ENCODE data around the gene C12orf43. TPM values are rescaled to one million over a fixed set of nuclear protein-coding genes. Genes with fewer than 3 reads are reported as not detected.

C12orf43 gene
- total and polyA plus RNA-seq, 2 donors from 2014 or later = 10.3 to 15.6 TPM

DNA sequence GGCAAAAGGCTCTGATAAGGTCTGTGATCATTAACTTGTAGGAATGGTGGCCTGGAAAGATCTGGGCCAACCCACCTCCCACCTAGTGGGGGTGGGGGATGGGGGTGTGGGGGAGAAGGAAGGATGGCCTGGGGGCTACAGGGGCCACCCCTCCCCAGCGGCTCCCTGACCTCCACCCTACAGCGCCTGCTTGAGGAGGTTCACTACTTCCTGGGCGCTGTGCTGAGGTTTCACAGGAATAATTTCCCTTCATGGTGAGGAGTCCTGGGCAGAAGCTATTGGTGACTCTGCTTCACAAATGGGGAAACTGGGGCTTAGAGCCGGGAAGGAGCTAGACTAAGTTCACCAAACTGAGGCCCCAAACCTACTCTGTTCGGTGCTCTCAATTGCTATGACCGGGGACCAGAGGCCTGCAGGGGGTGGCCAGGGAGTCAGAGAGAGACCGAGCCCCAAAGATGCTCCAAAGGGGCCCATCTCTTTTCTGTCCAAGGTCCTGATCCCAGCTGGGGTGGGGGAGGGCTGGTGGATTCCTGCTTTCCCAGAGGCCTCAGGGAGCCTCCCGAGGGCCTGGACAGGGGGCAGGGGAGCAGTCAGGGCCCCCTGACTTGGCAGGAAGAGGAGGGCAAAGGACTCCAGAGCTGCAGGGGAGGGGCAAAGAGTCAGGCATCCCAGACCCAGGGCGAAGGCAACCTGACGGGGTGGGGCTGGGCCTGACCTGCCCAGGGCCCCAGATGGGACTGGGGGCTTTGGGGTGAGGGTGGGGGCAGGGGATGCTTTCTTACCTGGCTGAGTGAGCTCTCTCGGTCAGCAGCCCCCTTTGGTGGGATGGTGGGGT lies 36.2 kb downstream of the C12orf43 start:
- Histone ChIP-seq H3K4me1 (ENCODE audit: control insufficient read depth in 2 of 3, insufficient read depth in 2 of 3, low read depth in 1 of 3, low read length in 3 of 3) (peaks cover 0 to 27% (median 13%) of the 10 kb centered on the region in 3 donors), H3K27ac (ENCODE audit: low read depth in 2 of 2, low read length in 2 of 2) (peak overlapping the region; percentile 90 to 91), H3K27me3 (ENCODE audit: control insufficient read depth, insufficient read depth, low read length) (no peaks in the 10 kb centered on the region), H3K36me3 (ENCODE audit: control insufficient read depth in 2 of 3, insufficient read depth in 3 of 3, low read length in 3 of 3) (peaks cover 0 to 5% (median 0%) of the 10 kb centered on the region in 3 donors), H3K9me3 (ENCODE audit: control insufficient read depth in 2 of 3, insufficient read depth in 1 of 3, low read length in 3 of 3) (no peaks in the 10 kb centered on the region), H3K9ac (ENCODE audit: low read length in 3 of 3) (peak overlapping the region in 2 of 3 donors; percentile 18 to 94), H3K4me3 (ENCODE audit: low read length in 3 of 3) (peak overlapping the region; percentile 56 to 90 (median 72))
- intact Hi-C loops (cut with DNase I) = loop anchor here (10.0 kb wide), 1 partner anchor 245 kb away; no protein-coding TSS in a partner anchor
- no peak for TF ChIP-seq CTCF (IDR thresholded peaks at IDR 0.05; ENCODE audit: borderline replicate concordance, extremely low read depth, insufficient read depth)
- FAIRE-seq (no peak), DNase-seq (peak in 4 of 5 donors; percentile 58 to 75 (median 68))

DNA sequence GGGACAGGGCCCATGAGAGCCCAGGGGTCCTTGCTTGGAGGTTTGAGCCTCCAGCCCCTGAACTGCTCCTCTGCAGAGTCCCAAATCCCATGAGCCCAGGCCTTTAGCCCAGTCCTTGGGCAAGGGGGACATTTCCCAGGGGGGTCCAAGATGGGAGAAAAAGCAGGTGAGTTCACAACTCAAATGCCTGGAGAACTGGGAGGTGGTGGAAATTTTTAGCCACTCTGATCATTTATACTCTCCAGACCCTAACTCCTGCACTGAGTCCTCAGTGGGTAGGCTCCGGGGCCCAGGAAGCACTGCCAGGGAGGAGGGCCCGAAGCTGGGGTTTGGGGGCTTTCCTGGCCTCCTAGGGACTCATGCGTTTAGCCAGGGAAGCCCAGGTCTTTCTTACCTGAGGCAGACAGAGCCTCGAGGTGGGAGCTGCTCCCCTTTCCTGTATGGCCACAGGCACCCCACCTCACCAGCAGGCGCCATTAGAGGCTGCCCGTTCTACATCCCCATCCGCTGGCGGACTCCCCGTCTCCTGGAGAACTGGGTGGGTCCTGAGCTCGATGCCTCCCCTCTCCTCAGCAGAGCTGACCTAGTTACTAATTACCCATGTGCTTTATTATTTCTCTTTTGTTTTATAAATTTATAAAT lies 36.9 kb downstream of the C12orf43 start:
- FAIRE-seq = no peak
- Histone ChIP-seq H3K36me3 (ENCODE audit: control insufficient read depth in 2 of 3, insufficient read depth in 3 of 3, low read length in 3 of 3) (peaks cover 0 to 5% (median 0%) of the 10 kb centered on the region in 3 donors), H3K4me1 (ENCODE audit: control insufficient read depth in 2 of 3, insufficient read depth in 2 of 3, low read depth in 1 of 3, low read length in 3 of 3) (peaks cover 0 to 27% (median 13%) of the 10 kb centered on the region in 3 donors), H3K4me3 (ENCODE audit: low read length in 3 of 3) (peak overlapping the region; percentile 56 to 90 (median 72)), H3K9ac (ENCODE audit: low read length in 3 of 3) (peak overlapping the region; percentile 18 to 94 (median 19)), H3K27me3 (ENCODE audit: control insufficient read depth, insufficient read depth, low read length) (no peaks in the 10 kb centered on the region), H3K9me3 (ENCODE audit: control insufficient read depth in 2 of 3, insufficient read depth in 1 of 3, low read length in 3 of 3) (no peaks in the 10 kb centered on the region), H3K27ac (ENCODE audit: low read depth in 2 of 2, low read length in 2 of 2) (peak overlapping the region; percentile 90 to 92)
- no peak for DNase-seq
- TF ChIP-seq CTCF (IDR thresholded peaks at IDR 0.05; ENCODE audit: borderline replicate concordance, extremely low read depth, insufficient read depth) = no peak
- intact Hi-C loops (cut with DNase I) = loop anchor here (10.0 kb wide), 1 partner anchor 245 kb away; no protein-coding TSS in a partner anchor

DNA sequence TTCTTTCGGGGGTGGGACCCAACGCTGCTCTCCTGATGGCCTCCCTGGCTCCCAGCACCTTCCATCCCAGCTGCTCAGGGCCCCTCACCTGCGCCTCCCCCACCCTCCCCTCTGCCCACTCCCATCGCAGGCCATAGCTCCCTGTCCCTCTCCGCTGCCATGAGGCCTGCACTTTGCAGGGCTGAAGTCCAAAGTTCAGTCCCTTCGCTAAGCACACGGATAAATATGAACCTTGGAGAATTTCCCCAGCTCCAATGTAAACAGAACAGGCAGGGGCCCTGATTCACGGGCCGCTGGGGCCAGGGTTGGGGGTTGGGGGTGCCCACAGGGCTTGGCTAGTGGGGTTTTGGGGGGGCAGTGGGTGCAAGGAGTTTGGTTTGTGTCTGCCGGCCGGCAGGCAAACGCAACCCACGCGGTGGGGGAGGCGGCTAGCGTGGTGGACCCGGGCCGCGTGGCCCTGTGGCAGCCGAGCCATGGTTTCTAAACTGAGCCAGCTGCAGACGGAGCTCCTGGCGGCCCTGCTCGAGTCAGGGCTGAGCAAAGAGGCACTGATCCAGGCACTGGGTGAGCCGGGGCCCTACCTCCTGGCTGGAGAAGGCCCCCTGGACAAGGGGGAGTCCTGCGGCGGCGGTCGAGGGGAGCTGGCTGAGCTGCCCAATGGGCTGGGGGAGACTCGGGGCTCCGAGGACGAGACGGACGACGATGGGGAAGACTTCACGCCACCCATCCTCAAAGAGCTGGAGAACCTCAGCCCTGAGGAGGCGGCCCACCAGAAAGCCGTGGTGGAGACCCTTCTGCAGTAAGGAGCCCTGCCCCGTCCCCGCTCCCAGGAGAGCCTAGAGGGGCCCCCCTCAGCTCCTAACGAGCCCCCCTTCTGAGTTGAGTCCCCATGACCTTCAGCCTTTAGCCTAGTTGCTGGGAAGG lies 37.7 kb downstream of the C12orf43 start, which contains the start of gene HNF1A:
Gene HNF1A (plus strand): TSS at position 248 of the 924 bp plus-strand sequence. CDS start 226 bp downstream, at position 474.
- peak in 3 of 5 donors; percentile 62 to 67 (median 62) for DNase-seq
- Histone ChIP-seq H3K36me3 (ENCODE audit: control insufficient read depth in 2 of 3, insufficient read depth in 3 of 3, low read length in 3 of 3) (peaks cover 0 to 13% (median 0%) of the 10 kb centered on the region in 3 donors), H3K9ac (ENCODE audit: low read length in 3 of 3) (peak within 1 kb of the TSS; percentile 18 to 94 (median 19)), H3K27me3 (ENCODE audit: control insufficient read depth, insufficient read depth, low read length) (no peaks in the 10 kb centered on the region), H3K27ac (ENCODE audit: low read depth in 2 of 2, low read length in 2 of 2) (peak within 1 kb of the TSS; percentile 90 to 92), H3K9me3 (ENCODE audit: control insufficient read depth in 2 of 3, insufficient read depth in 1 of 3, low read length in 3 of 3) (no peaks in the 10 kb centered on the region), H3K4me3 (ENCODE audit: low read length in 3 of 3) (peak within 1 kb of the TSS; percentile 56 to 90 (median 72)), H3K4me1 (ENCODE audit: control insufficient read depth in 2 of 3, insufficient read depth in 2 of 3, low read depth in 1 of 3, low read length in 3 of 3) (peaks cover 0 to 24% (median 9%) of the 10 kb centered on the region in 3 donors)
- no peak for TF ChIP-seq CTCF (IDR thresholded peaks at IDR 0.05; ENCODE audit: borderline replicate concordance, extremely low read depth, insufficient read depth)
- intact Hi-C loops (cut with DNase I) = loop anchor here (10.0 kb wide), 1 partner anchor 244 kb away; no protein-coding TSS in a partner anchor
- no peak for FAIRE-seq

Data from kidney (tissue), 14 donors.